ENCODE data around the gene KPNA6. TPM values are rescaled to one million over a fixed set of nuclear protein-coding genes. Genes with fewer than 3 reads are reported as not detected.
"Not testable (repeated sequence)": the region's sequence is repeated elsewhere in the genome, so short reads cannot be mapped to it uniquely, and the experiment has no call there.

The KPNA6 gene
- total RNA-seq, 1 experiment from 2014 or later = 45.8 TPM

DNA sequence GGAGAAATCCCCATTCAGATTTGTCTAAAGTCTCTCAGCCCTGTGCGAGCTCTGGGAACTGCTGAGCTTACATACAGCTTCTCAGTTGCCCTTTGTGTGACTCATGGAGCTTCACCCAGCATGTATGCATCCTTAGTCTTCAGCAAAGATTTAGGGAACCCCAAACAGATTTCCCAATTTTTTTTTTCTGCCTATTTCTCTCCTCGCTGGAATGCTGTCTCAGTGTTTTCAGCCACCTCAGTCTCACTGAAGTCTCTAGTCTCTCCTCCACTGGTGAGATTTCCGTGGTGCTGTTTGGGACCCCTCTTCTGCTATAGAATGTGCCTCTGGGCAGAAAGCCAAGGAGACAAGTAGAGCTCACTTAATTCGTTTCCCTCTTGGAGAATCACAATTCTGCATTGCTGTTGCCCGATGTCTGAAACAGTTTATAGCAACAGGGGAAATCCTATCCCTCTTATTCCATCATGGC is 43.5 kb downstream of the KPNA6 start:
- no TSS peak for BruUV-seq (replicated peaks)
- Histone ChIP-seq H3K27me3 (ENCODE audit: low read length) (no peaks in the 10 kb centered on the region), H3K4me2 (ENCODE audit: low read length) (no peak overlapping the region), H3K9me2 (replicated peaks; ENCODE audit: low read length) (no peaks in the 10 kb centered on the region), H3K36me3 (ENCODE audit: low read depth, low read length) (peaks cover 21% of the 10 kb centered on the region), H3K9me3 (ENCODE audit: low read length) (no peaks in the 10 kb centered on the region), H2AFZ (ENCODE audit: low read length) (no peak overlapping the region), H3K9ac (ENCODE audit: low read length) (no peak overlapping the region), H3K27ac (ENCODE audit: low read length) (no peak overlapping the region), H3K79me2 (ENCODE audit: low read length) (peaks cover 75% of the 10 kb centered on the region), H4K20me1 (ENCODE audit: low read length) (0 out of 2 replicates have a peak, but pooled peaks cover 5% of the 10 kb centered on the region), H3K4me3 (ENCODE audit: low read length) (no peak overlapping the region), H3K4me1 (ENCODE audit: insufficient read depth, low read length) (no peaks in the 10 kb centered on the region), H3F3A (ENCODE audit: low read length, unreplicated experiment) (no peaks in the 10 kb centered on the region)
- ChIA-PET POLR2A (ENCODE audit: unreplicated experiment) (no interaction called here), CTCF (no interaction called here)
- TF ChIP-seq EZH2 (IDR thresholded peaks at IDR 0.05; ENCODE audit: low read length, unreplicated experiment) (no peak), EZH2phosphoT487 (IDR thresholded peaks at IDR 0.05; ENCODE audit: borderline replicate concordance, low read length) (no peak), CTCF (conservative IDR thresholded peaks at IDR 0.05; ENCODE audit: low read depth, low read length) (no peak)
- ATAC-seq = peak; percentile 50
- DNase-seq = no peak
- intact Hi-C loops (cut with micrococcal nuclease) = no loop called here

GRCh38 chr1:32159189-32159588 is 51.3 kb downstream of the KPNA6 start:
- Histone ChIP-seq H4K20me1 (ENCODE audit: low read length) (no peaks in the 10 kb centered on the region), H3K4me3 (ENCODE audit: low read length) (no peak overlapping the region), H3F3A (ENCODE audit: low read length, unreplicated experiment) (peaks cover 3% of the 10 kb centered on the region), H2AFZ (ENCODE audit: low read length) (no peak overlapping the region), H3K9ac (ENCODE audit: low read length) (no peak overlapping the region), H3K4me2 (ENCODE audit: low read length) (no peak overlapping the region), H3K9me2 (replicated peaks; ENCODE audit: low read length) (no peaks in the 10 kb centered on the region), H3K9me3 (ENCODE audit: low read length) (no peaks in the 10 kb centered on the region), H3K79me2 (ENCODE audit: low read length) (0 out of 2 replicates have a peak, but pooled peaks cover 3% of the 10 kb centered on the region), H3K27ac (ENCODE audit: low read length) (no peak overlapping the region), H3K4me1 (ENCODE audit: insufficient read depth, low read length) (peaks cover 11% of the 10 kb centered on the region), H3K27me3 (ENCODE audit: low read length) (no peaks in the 10 kb centered on the region), H3K36me3 (ENCODE audit: low read depth, low read length) (peaks cover 62% of the 10 kb centered on the region)
- no TSS peak for BruUV-seq (replicated peaks)
- TF ChIP-seq EZH2 (IDR thresholded peaks at IDR 0.05; ENCODE audit: low read length, unreplicated experiment) (no peak), EZH2phosphoT487 (IDR thresholded peaks at IDR 0.05; ENCODE audit: borderline replicate concordance, low read length) (no peak), CTCF (conservative IDR thresholded peaks at IDR 0.05; ENCODE audit: low read depth, low read length) (no peak)
- CTCF ChIA-PET = no interaction called here
- no peak for ATAC-seq
- no peak for DNase-seq
- intact Hi-C loops (cut with micrococcal nuclease) = no loop called here
- POLR2A ChIA-PET (ENCODE audit: unreplicated experiment) = no interaction called here

- H3K9me2 ChIP-seq (replicated peaks; ENCODE audit: low read length) = no peaks in the 10 kb centered on the region
- H3K4me3 ChIP-seq (ENCODE audit: low read length) = no peak overlapping the region
- H2AFZ ChIP-seq (ENCODE audit: low read length) = no peak overlapping the region
- peaks cover 48% of the 10 kb centered on the region for H3K36me3 ChIP-seq (ENCODE audit: low read depth, low read length)
- no peaks in the 10 kb centered on the region for H3K79me2 ChIP-seq (ENCODE audit: low read length)
- intact Hi-C loops (cut with micrococcal nuclease) = no loop called here
- ChIA-PET POLR2A (ENCODE audit: unreplicated experiment) (no interaction called here), CTCF (no interaction called here)
- no peak for TF ChIP-seq EZH2 (IDR thresholded peaks at IDR 0.05; ENCODE audit: low read length, unreplicated experiment)
- TF ChIP-seq CTCF (conservative IDR thresholded peaks at IDR 0.05; ENCODE audit: low read depth, low read length) = no peak
- TF ChIP-seq EZH2phosphoT487 (IDR thresholded peaks at IDR 0.05; ENCODE audit: borderline replicate concordance, low read length) = no peak
- H3K27ac ChIP-seq (ENCODE audit: low read length) = peak overlapping the region; percentile 35; the same call in 1 of the 2 replicates
- H3K4me1 ChIP-seq (ENCODE audit: insufficient read depth, low read length) = peaks cover 11% of the 10 kb centered on the region
- H3K9ac ChIP-seq (ENCODE audit: low read length) = no peak overlapping the region
- no TSS peak for BruUV-seq (replicated peaks)
- DNase-seq (peak; percentile 71), ATAC-seq (peak; percentile 53; the same call in 1 of the 2 replicates)
- H3K4me2 ChIP-seq (ENCODE audit: low read length) = 0 out of 2 replicates have a peak overlapping the region, but pooled peaks have one; percentile 33
- no peaks in the 10 kb centered on the region for H3K9me3 ChIP-seq (ENCODE audit: low read length)
- no peaks in the 10 kb centered on the region for H4K20me1 ChIP-seq (ENCODE audit: low read length)
- H3F3A ChIP-seq (ENCODE audit: low read length, unreplicated experiment) = peaks cover 3% of the 10 kb centered on the region
- H3K27me3 ChIP-seq (ENCODE audit: low read length) = no peaks in the 10 kb centered on the region
Observed at GRCh38 chr1:32163405-32163804, 55.5 kb downstream of the KPNA6 start.

- H3K27ac ChIP-seq (ENCODE audit: low read length); DNase-seq; POLR2A ChIA-PET (ENCODE audit: unreplicated experiment); CTCF ChIA-PET; H3K4me3 ChIP-seq (ENCODE audit: low read length); H3K79me2 ChIP-seq (ENCODE audit: low read length); BruUV-seq (replicated peaks); H2AFZ ChIP-seq (ENCODE audit: low read length); H3K4me2 ChIP-seq (ENCODE audit: low read length); intact Hi-C loops (cut with micrococcal nuclease); ATAC-seq; H3K9me2 ChIP-seq (replicated peaks; ENCODE audit: low read length); H3K9me3 ChIP-seq (ENCODE audit: low read length); H3F3A ChIP-seq (ENCODE audit: low read length, unreplicated experiment); H3K9ac ChIP-seq (ENCODE audit: low read length); H4K20me1 ChIP-seq (ENCODE audit: low read length); H3K27me3 ChIP-seq (ENCODE audit: low read length): not testable (repeated sequence)
- peaks cover 39% of the 10 kb centered on the region for H3K36me3 ChIP-seq (ENCODE audit: low read depth, low read length)
- peaks cover 11% of the 10 kb centered on the region for H3K4me1 ChIP-seq (ENCODE audit: insufficient read depth, low read length)
Observed at GRCh38 chr1:32165633-32166032, 57.8 kb downstream of the KPNA6 start.
